GM12878 (cell line): Measurements from ENCODE around the gene BBS9. TPM values are rescaled to one million over a fixed set of nuclear protein-coding genes. Genes with fewer than 3 reads are reported as not detected.

Source experiments
- ATAC-seq: fragments of 200-7000 bp; cut with Tn5 transposase; 3 replicates; pipeline ENCODE4 v1.9.1; 2020; ENCODE audit warnings: mild to moderate bottlenecking, moderate library complexity
- BruUV-seq: library from RNA; stranded (reverse); fragments of 400-500 nt; replicated peaks from 2 replicates; lab custom pipeline; 2021; lab: Mats Ljungman, UMichigan
- CTCF ChIA-PET: fragments of 300-600 bp; sonication (Branson Sonifier 250); formaldehyde crosslinking; extraction: SDS; loops from one replicate; lab custom pipeline; 2021; ENCODE audit warnings: inconsistent platforms; lab: Yijun Ruan, JAX
- POLR2A ChIA-PET: fragments of 350-600 bp; formaldehyde crosslinking; extraction: SDS; loops from one replicate; lab custom pipeline; 2021; ENCODE audit warnings: inconsistent platforms; lab: Charles Lee
- RAD21 ChIA-PET: fragments of 300-600 bp; sonication (Branson Sonifier 250); formaldehyde crosslinking; loops from one replicate; lab custom pipeline; 2023; ENCODE audit warnings: antibody characterized with exemption; ENCODE audit not compliant: unreplicated experiment; lab: Charles Lee
- SMC1A ChIA-PET: fragments of 300-600 bp; sonication (Branson Sonifier 250); formaldehyde crosslinking; loops from one replicate; lab custom pipeline; 2023; ENCODE audit not compliant: unreplicated experiment, uncharacterized antibody; lab: Charles Lee
- DNase-seq: peaks from one replicate; pipeline ENCODE4 v3.0.0-alpha.2; 2011; ENCODE audit warnings: low read depth, low spot score
- FAIRE-seq: peaks from 3 replicates; lab custom pipeline; 2011; peaks lifted over from hg19 to GRCh38; lab: Jason Lieb, UNC
- H2AFZ ChIP-seq: 2 replicates; pipeline ENCODE4 v1.6.0; 2011; ENCODE audit warnings: low read depth, low read length, control low read depth; ENCODE audit not compliant: control insufficient read depth
- H3K27ac ChIP-seq: 2 replicates; pipeline ENCODE4 v1.5.1; 2011; ENCODE audit warnings: control low read depth; ENCODE audit not compliant: control insufficient read depth, insufficient read depth
- H3K27me3 ChIP-seq, 2 experiments: replicated peaks in 1 of 2; 2 replicates each; pipeline versions ENCODE4 v1.6.0 to v1.6.1; 2011; ENCODE audit warnings: low read length in 1 of 2; ENCODE audit not compliant: control insufficient read depth in 2 of 2, insufficient read depth in 2 of 2
- H3K36me3 ChIP-seq, 2 experiments: 2 replicates each; pipeline ENCODE4 v1.5.1; 2011; ENCODE audit warnings: low read length in 1 of 2; ENCODE audit not compliant: control insufficient read depth in 2 of 2, insufficient read depth in 2 of 2
- H3K4me1 ChIP-seq: 2 replicates; pipeline ENCODE4 v1.6.1; 2011; ENCODE audit warnings: mild to moderate bottlenecking, low read length, moderate library complexity, mixed read lengths; ENCODE audit not compliant: control insufficient read depth, insufficient read depth
- H3K4me2 ChIP-seq: 2 replicates; pipeline ENCODE4 v1.6.0; 2011; ENCODE audit warnings: control low read depth; ENCODE audit not compliant: control insufficient read depth, insufficient read depth
- H3K4me3 ChIP-seq: fragments of 200-600 bp; sonication (generic); 2 replicates; pipeline ENCODE4 v1.5.1; 2016
- H3K79me2 ChIP-seq: 2 replicates; pipeline ENCODE4 v1.6.0; 2011; ENCODE audit warnings: low read length; ENCODE audit not compliant: control insufficient read depth, insufficient read depth
- H3K9ac ChIP-seq: 2 replicates; pipeline ENCODE4 v1.8.0; 2011; ENCODE audit warnings: low read length, control low read depth, mixed read lengths; ENCODE audit not compliant: control insufficient read depth, insufficient read depth
- H3K9me3 ChIP-seq: replicated peaks from 3 replicates; pipeline ENCODE4 v1.5.1; 2011; ENCODE audit warnings: mild to moderate bottlenecking, low read length; ENCODE audit not compliant: control insufficient read depth, insufficient read depth
- H4K20me1 ChIP-seq: 2 replicates; pipeline ENCODE4 v1.6.0; 2011; ENCODE audit not compliant: control insufficient read depth, insufficient read depth
- BCL11A ChIP-seq: IDR thresholded peaks from 2 replicates; pipeline ENCODE4 v1.6.1; 2011; ENCODE audit warnings: low read depth, low read length
- BHLHE40 ChIP-seq, 2 experiments: fragments of 450-650 bp in 1 of 2; IDR thresholded peaks; 2 replicates each; pipeline ENCODE4 v1.6.1; 2011 to 2017; ENCODE audit warnings: low read depth in 2 of 2, borderline replicate concordance in 1 of 2, improper control_type of control experiment in 1 of 2, low read length in 1 of 2, mild to moderate bottlenecking in 1 of 2
- CREB1 ChIP-seq: IDR thresholded peaks from 2 replicates; pipeline ENCODE4 v1.6.1; 2012; ENCODE audit warnings: low read depth, mild to moderate bottlenecking, inconsistent platforms
- NFIC ChIP-seq: IDR thresholded peaks from 2 replicates; pipeline ENCODE4 v1.6.1; 2012; ENCODE audit warnings: low read depth, mild to moderate bottlenecking, inconsistent platforms, low read length, moderate library complexity
- PAX5 ChIP-seq: IDR thresholded peaks from 2 replicates; pipeline ENCODE4 v1.6.1; 2011; ENCODE audit warnings: low read depth, low read length, borderline replicate concordance
- PAX8 ChIP-seq: fragments of 450-650 bp; IDR thresholded peaks from 2 replicates; pipeline ENCODE4 v1.6.1; 2017; ENCODE audit warnings: mild to moderate bottlenecking, moderate library complexity
- POLR2AphosphoS2 ChIP-seq: IDR thresholded peaks from 2 replicates; pipeline ENCODE4 v1.6.1; 2011; ENCODE audit warnings: low read depth, mild to moderate bottlenecking, low read length, improper control_type of control experiment, moderate library complexity
- RAD21 ChIP-seq: IDR thresholded peaks from 2 replicates; pipeline ENCODE4 v1.6.1; 2011; ENCODE audit warnings: mild to moderate bottlenecking, low read depth, low read length, moderate library complexity; ENCODE audit not compliant: insufficient read depth
- SP1 ChIP-seq: IDR thresholded peaks from one replicate; pipeline ENCODE4 v1.6.1; 2011; ENCODE audit warnings: low read depth, low read length
- STAT1 ChIP-seq: fragments of 450-650 bp; conservative IDR thresholded peaks from 2 replicates; pipeline ENCODE4 v1.6.1; 2014; ENCODE audit warnings: antibody characterized with exemption, mild to moderate bottlenecking
- TCF3 ChIP-seq: IDR thresholded peaks from 2 replicates; pipeline ENCODE4 v1.6.1; 2012; ENCODE audit warnings: low read depth, mild to moderate bottlenecking, low read length, borderline replicate concordance; ENCODE audit not compliant: insufficient read depth
- whole genome bisulfite sequencing: methylation state at CpG from one replicate; pipeline ENCODE4 v1.1.6; 2016; ENCODE audit warnings: low lambda C conversion rate; ENCODE audit not compliant: insufficient replicate concordance, insufficient coverage; ENCODE audit errors: missing lambda C conversion rate; 5-methylcytosine and 5-hydroxymethylcytosine counted together
- in situ Hi-C: fragments of 300-500 bp; cut with MboI; formaldehyde crosslinking; loops from 9 replicates; pipeline ENCODE4 v1.14.3; 2018; ENCODE audit warnings: mixed read lengths
- intact Hi-C: fragments of 100-400 bp; cut with micrococcal nuclease; formaldehyde crosslinking; loops from one replicate; pipeline ENCODE4 v1.14.2; 2022; ENCODE audit not compliant: unreplicated experiment
- polyA plus RNA-seq, 11 experiments: library from polyadenylated mRNA; depleted of rRNA in 4 of 11; unstranded in 6 of 11; stranded (reverse) in 5 of 11; fragments of >200 nt; fragmentation: Nextera tagmentation in 4 of 11; fragmentation: Illumina TruSeq in 1 of 11; extraction: Ambion mirVana in 4 of 11; extraction: Trizol in 1 of 11; gene quantifications; 1 replicate in 1 of 11; 2 replicates in 10 of 11; pipeline versions ENCODE4 v1.2.1 to v1.2.3, GENCODE V29; 2011 to 2016; ENCODE audit warnings: inconsistent platforms in 2 of 11, missing spikeins in 2 of 11, low read depth in 1 of 11
- total RNA-seq, 4 experiments: library from RNA; depleted of rRNA in 3 of 4; stranded (reverse); fragments of >200 nt in 3 of 4; fragmentation: Illumina TruSeq in 1 of 4; extraction: Trizol in 1 of 4; gene quantifications; 2 replicates each; pipeline versions ENCODE4 v1.2.1 to v1.2.3, GENCODE V29; 2013 to 2021
- TF ChIP-seq, protein P1 (sequence below): fragments of 450-650 bp; IDR thresholded peaks from 2 replicates; pipeline ENCODE4 v1.6.1; 2016; ENCODE audit warnings: mild to moderate bottlenecking, moderate library complexity, borderline replicate concordance
- TF ChIP-seq, protein P2 (sequence below): IDR thresholded peaks from 2 replicates; pipeline ENCODE4 v1.6.1; 2011; ENCODE audit warnings: borderline replicate concordance, low read depth, mild to moderate bottlenecking, moderate library complexity, mixed read lengths, low read length; ENCODE audit not compliant: insufficient read depth; ENCODE audit errors: extremely low read length

BBS9 gene
- total and polyA plus RNA-seq, 10 of the 15 experiments (the other 5 are each of a cell fraction or from before 2014, with no cell fraction given) = 1.2 to 5.6 (median 2.3) TPM

DNA sequence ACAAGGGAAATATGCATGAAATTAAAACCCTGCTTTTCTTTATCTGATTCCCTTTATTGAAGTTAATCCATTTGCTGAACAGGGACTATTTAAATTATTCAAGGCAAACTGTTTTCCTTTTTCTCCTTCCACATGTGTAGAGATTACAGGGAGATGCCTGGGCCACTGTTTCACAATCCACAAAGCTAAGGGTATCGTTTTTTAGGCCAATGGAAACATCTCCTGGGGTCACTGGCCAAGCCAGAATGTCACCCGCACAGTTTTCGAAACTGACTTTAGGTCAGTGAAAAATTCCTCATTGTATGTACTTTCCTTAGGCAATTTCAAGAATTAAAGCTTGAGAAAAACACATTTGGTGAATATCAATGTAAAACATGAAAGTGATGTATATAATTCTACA lies 516.8 kb downstream of the BBS9 start:
- H3K27ac ChIP-seq = no peak overlapping the region
- no peaks in the 10 kb centered on the region for H4K20me1 ChIP-seq
- no peaks in the 10 kb centered on the region for H3K36me3 ChIP-seq
- TF ChIP-seq CREB1 = no peak
- TF ChIP-seq RAD21 = no peak
- TF ChIP-seq POLR2AphosphoS2 = no peak
- TF ChIP-seq PAX8 = no peak
- no peak for TF ChIP-seq STAT1
- TF ChIP-seq, protein P1, sequence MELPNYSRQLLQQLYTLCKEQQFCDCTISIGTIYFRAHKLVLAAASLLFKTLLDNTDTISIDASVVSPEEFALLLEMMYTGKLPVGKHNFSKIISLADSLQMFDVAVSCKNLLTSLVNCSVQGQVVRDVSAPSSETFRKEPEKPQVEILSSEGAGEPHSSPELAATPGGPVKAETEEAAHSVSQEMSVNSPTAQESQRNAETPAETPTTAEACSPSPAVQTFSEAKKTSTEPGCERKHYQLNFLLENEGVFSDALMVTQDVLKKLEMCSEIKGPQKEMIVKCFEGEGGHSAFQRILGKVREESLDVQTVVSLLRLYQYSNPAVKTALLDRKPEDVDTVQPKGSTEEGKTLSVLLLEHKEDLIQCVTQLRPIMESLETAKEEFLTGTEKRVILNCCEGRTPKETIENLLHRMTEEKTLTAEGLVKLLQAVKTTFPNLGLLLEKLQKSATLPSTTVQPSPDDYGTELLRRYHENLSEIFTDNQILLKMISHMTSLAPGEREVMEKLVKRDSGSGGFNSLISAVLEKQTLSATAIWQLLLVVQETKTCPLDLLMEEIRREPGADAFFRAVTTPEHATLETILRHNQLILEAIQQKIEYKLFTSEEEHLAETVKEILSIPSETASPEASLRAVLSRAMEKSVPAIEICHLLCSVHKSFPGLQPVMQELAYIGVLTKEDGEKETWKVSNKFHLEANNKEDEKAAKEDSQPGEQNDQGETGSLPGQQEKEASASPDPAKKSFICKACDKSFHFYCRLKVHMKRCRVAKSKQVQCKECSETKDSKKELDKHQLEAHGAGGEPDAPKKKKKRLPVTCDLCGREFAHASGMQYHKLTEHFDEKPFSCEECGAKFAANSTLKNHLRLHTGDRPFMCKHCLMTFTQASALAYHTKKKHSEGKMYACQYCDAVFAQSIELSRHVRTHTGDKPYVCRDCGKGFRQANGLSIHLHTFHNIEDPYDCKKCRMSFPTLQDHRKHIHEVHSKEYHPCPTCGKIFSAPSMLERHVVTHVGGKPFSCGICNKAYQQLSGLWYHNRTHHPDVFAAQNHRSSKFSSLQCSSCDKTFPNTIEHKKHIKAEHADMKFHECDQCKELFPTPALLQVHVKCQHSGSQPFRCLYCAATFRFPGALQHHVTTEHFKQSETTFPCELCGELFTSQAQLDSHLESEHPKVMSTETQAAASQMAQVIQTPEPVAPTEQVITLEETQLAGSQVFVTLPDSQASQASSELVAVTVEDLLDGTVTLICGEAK = no peak
- no peak for TF ChIP-seq BCL11A
- TF ChIP-seq SP1 = no peak
- TF ChIP-seq TCF3 = no peak
- no peak for TF ChIP-seq BHLHE40 (IDR thresholded peaks at IDR 0.05; ENCODE audit: borderline replicate concordance in 1 of 2, low read depth in 2 of 2, low read length in 1 of 2)
- no peak for TF ChIP-seq NFIC
- TF ChIP-seq, protein P2, sequence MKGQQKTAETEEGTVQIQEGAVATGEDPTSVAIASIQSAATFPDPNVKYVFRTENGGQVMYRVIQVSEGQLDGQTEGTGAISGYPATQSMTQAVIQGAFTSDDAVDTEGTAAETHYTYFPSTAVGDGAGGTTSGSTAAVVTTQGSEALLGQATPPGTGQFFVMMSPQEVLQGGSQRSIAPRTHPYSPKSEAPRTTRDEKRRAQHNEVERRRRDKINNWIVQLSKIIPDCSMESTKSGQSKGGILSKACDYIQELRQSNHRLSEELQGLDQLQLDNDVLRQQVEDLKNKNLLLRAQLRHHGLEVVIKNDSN = no peak
- TF ChIP-seq PAX5 = no peak
- TF ChIP-seq, all 136 proteins: peak for 0
- Histone ChIP-seq H3K9me3 (no peaks in the 10 kb centered on the region), H3K4me1 (no peaks in the 10 kb centered on the region), H3K79me2 (no peaks in the 10 kb centered on the region), H3K27me3 (no peaks in the 10 kb centered on the region), H2AFZ (no peak overlapping the region), H3K4me2 (no peak overlapping the region), H3K9ac (no peak overlapping the region), H3K4me3 (no peak overlapping the region)
- SMC1A ChIA-PET = interaction anchor here (0.7 to 1.9 kb wide), 2 partner anchors 9 to 73 kb away, joined by 3 to 5 read pairs; no protein-coding TSS in a partner anchor
- POLR2A ChIA-PET = no interaction called here
- intact Hi-C loops = no loop called here
- FAIRE-seq = no peak
- 65% methylated on average over 3 of the region's 3 CpGs for WGBS
- no peak for DNase-seq
- RAD21 ChIA-PET = no interaction called here
- ATAC-seq = no peak
- no TSS peak for BruUV-seq
- CTCF ChIA-PET = no interaction called here
- in situ Hi-C loops = no loop called here
